ENCODE data around the gene PPP1R8. TPM values are rescaled to one million over a fixed set of nuclear protein-coding genes. Genes with fewer than 3 reads are reported as not detected.

PPP1R8 gene
- total and polyA plus RNA-seq, 12 donors, result 16.9 to 63.5 (median 30.4) TPM

GRCh38 chr1:27882543-27882903 lies 51.9 kb downstream of the PPP1R8 start:
- H3K27ac ChIP-seq, result peak overlapping the region in 1 of 5 donors; percentile 50
- no peak overlapping the region for H3K4me3 ChIP-seq
- H3K9me3 ChIP-seq (replicated peaks in 1 of 3), result no peaks in the 10 kb centered on the region
- intact Hi-C loops (cut with DNase I), result no loop called here
- WGBS, 4 donors, result 83 to 89% (median 88%) methylated on average over 4 to 6 of the region's 6 CpGs
- no peaks in the 10 kb centered on the region for H3K4me1 ChIP-seq (replicated peaks in 1 of 2)
- no peak for DNase-seq
- no peaks in the 10 kb centered on the region for H3K36me3 ChIP-seq (replicated peaks in 1 of 2)
- TF ChIP-seq CTCF (IDR thresholded peaks at IDR 0.05) (no peak), POLR2A (IDR thresholded peaks at IDR 0.05) (no peak)
- no peaks in the 10 kb centered on the region for H3K27me3 ChIP-seq

GRCh38 chr1:27883536-27883935 lies 53.0 kb downstream of the PPP1R8 start:
- TF ChIP-seq POLR2A (IDR thresholded peaks at IDR 0.05) (no peak), CTCF (IDR thresholded peaks at IDR 0.05) (no peak)
- Histone ChIP-seq H3K4me3 (no peak overlapping the region), H3K27ac (peak overlapping the region in 2 of 5 donors; percentile 82 to 83), H3K4me1 (replicated peaks in 1 of 2) (no peaks in the 10 kb centered on the region), H3K27me3 (no peaks in the 10 kb centered on the region), H3K36me3 (replicated peaks in 1 of 2) (no peaks in the 10 kb centered on the region), H3K9me3 (replicated peaks in 1 of 3) (no peaks in the 10 kb centered on the region)
- WGBS, 4 donors, result 87 to 92% (median 90%) methylated on average over 13 of the region's 13 CpGs
- no peak for DNase-seq
- intact Hi-C loops (cut with DNase I), result no loop called here

- DNase-seq, result peak in 1 of 7 donors; percentile 44
- peak overlapping the region in 4 of 5 donors; percentile 13 to 83 (median 58) for H3K27ac ChIP-seq
Observed at GRCh38 chr1:27884006-27884954, 53.7 kb downstream of the PPP1R8 start.

More at GRCh38 chr1:27884006-27884954, 53.7 kb downstream of the PPP1R8 start:
- intact Hi-C loops (cut with DNase I), result no loop called here
- Histone ChIP-seq H3K36me3 (replicated peaks in 1 of 2) (peaks cover 0 to 4% of the 10 kb centered on the region in 2 donors), H3K4me1 (replicated peaks in 1 of 2) (no peaks in the 10 kb centered on the region), H3K4me3 (no peak overlapping the region), H3K27me3 (no peaks in the 10 kb centered on the region), H3K9me3 (replicated peaks in 1 of 3) (no peaks in the 10 kb centered on the region)
- TF ChIP-seq CTCF (IDR thresholded peaks at IDR 0.05), result no peak
- TF ChIP-seq POLR2A (IDR thresholded peaks at IDR 0.05), result no peak
- WGBS, 4 donors, result 82 to 90% (median 87%) methylated on average over 13 to 24 of the region's 24 CpGs

Measured in adrenal gland (tissue), 12 donors.